Esophagus squamous epithelium (tissue), 4 donors: Measurements from ENCODE around the gene ZNF862.

Experiments used
- POLR2A ChIP-seq, 4 donors: fragments of 450-650 bp; IDR thresholded peaks; one replicate each; pipeline ENCODE4 v1.6.1; 2017; ENCODE audit warnings: antibody characterized with exemption in 4 of 4, mild to moderate bottlenecking in 4 of 4, moderate library complexity in 3 of 4
- TF ChIP-seq, protein P1 (sequence below), 6 experiments: fragments of 450-650 bp in 4 of 6; fragments of 200-600 bp in 2 of 6; sonication (generic) in 2 of 6; IDR thresholded peaks; one replicate each; pipeline ENCODE4 v1.5.1; 2016 to 2019; ENCODE audit warnings: antibody characterized with exemption in 6 of 6, mild to moderate bottlenecking in 4 of 6, moderate library complexity in 4 of 6

DNA sequence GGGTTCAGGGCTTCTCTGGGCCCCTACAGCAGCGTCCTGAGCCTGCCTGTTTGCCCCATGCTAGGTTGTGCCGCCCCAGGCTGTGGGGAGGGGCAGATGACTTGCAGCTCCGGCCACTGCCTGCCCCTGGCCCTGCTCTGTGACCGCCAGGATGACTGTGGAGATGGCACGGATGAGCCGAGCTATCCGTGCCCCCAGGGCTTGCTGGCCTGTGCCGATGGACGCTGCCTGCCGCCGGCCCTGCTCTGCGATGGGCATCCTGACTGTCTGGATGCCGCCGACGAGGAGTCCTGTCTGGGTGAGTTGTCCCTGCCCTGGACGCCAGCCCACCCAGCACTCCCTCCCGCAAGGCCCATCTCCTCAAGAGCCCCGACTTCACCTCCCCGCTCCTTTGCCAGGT, 49.1 kb upstream of the ZNF862 start:
- TF ChIP-seq, protein P1, sequence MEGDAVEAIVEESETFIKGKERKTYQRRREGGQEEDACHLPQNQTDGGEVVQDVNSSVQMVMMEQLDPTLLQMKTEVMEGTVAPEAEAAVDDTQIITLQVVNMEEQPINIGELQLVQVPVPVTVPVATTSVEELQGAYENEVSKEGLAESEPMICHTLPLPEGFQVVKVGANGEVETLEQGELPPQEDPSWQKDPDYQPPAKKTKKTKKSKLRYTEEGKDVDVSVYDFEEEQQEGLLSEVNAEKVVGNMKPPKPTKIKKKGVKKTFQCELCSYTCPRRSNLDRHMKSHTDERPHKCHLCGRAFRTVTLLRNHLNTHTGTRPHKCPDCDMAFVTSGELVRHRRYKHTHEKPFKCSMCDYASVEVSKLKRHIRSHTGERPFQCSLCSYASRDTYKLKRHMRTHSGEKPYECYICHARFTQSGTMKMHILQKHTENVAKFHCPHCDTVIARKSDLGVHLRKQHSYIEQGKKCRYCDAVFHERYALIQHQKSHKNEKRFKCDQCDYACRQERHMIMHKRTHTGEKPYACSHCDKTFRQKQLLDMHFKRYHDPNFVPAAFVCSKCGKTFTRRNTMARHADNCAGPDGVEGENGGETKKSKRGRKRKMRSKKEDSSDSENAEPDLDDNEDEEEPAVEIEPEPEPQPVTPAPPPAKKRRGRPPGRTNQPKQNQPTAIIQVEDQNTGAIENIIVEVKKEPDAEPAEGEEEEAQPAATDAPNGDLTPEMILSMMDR (IDR thresholded peaks at IDR 0.05) = no peak
- no peak for TF ChIP-seq POLR2A (IDR thresholded peaks at IDR 0.05)
